ENCODE results near the gene PDYN.

PDYN gene

DNA sequence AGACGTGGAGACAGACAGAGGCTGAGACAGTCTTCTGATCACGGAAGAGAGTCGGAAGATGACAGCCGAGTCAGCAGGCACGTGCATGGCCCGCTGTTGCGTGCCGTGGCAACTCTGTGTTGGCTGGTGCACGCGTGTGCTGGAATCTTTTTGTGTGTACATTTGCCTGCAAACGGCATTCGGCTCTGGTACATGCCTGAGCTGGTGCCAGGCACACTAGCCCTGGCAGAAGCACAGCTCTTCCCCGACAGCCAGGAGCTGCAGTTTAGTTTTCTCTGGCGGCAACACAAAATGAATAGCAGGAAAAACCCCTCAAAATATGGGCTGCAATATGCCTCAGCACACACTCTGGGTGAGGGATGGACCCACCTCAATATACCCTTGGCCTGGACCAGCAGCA lies 769 bp upstream of the PDYN start:
- Histone ChIP-seq H3K36me3 (ENCODE audit: control insufficient read depth, insufficient read depth, low read length, severe bottlenecking) (no peaks in the 10 kb centered on the region), H3K27me3 (replicated peaks; ENCODE audit: control insufficient read depth, insufficient read depth, low read length) (peaks cover 96% of the 10 kb centered on the region), H3K4me3 (ENCODE audit: low read length) (no peak overlapping the region), H3K4me1 (ENCODE audit: control insufficient read depth, insufficient read depth, low read length) (no peaks in the 10 kb centered on the region), H3K9me3 (ENCODE audit: control insufficient read depth, low read length) (no peaks in the 10 kb centered on the region), H3K9ac (ENCODE audit: low read length) (no peak overlapping the region)
- DNase-seq (ENCODE audit: low read depth), result no peak

DNA sequence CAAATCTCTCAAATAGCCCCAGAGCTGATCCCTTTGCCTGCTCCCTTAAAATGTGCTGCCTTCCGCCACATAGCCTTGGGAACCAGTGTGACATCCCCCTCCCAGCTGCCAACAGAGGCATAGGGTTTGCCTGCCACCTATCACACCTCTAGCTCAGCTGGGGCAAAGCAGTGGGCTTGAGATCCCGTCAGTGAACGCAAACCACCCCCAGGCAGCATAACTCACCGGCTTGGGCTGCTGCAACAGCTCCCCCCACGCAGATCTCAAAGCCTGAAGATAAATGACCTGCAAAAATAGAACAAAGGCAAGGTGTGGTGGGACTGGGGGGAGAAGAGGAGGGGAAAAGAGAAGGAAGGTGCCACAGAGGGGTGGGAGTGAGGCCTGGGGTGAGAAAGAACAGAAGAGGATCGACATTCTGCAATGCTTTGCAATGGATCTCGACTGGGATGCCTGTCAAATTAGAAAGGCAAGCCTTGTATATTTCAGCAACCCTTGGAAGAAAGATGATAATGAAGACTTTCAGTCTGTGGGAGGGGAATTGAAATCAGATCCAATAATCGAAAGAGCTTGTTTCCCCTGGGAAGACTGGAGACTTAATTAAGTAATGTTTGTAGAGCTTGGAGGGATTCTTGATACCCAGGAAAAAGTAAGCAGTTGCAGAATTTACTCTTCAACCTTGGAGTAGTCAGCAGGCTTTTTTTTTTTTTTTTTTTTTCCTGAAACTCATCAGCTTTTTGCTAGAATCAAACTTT lies 1.3 kb downstream of the PDYN start:
- H3K27me3 ChIP-seq (replicated peaks; ENCODE audit: control insufficient read depth, insufficient read depth, low read length), result peaks cover 92% of the 10 kb centered on the region

DNA sequence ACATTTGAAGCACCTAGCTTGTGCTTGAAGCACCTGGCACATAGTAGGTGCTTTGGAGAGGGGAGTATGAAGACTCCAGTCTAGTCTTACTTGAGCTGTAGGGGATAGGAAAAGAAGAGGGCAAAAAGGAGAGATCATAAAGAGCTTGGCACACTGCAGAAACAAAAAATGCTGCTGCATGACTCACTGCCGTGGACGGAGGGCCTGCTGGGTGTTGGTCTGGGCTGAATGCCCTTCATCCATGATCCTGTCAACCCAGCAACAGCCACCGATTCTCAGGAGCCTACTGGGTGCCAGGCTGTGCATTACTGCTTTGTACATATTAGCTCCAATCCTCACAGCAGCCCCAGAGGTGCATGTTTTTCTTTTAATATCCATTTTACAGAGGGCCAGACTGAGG lies 6.0 kb downstream of the PDYN start:
- no peak overlapping the region for H3K9ac ChIP-seq (ENCODE audit: low read length)
- H3K36me3 ChIP-seq (ENCODE audit: control insufficient read depth, insufficient read depth, low read length, severe bottlenecking), result no peaks in the 10 kb centered on the region
- peaks cover 81% of the 10 kb centered on the region for H3K27me3 ChIP-seq (replicated peaks; ENCODE audit: control insufficient read depth, insufficient read depth, low read length)
- H3K4me1 ChIP-seq (ENCODE audit: control insufficient read depth, insufficient read depth, low read length), result peaks cover 2% of the 10 kb centered on the region
- H3K4me3 ChIP-seq (ENCODE audit: low read length), result no peak overlapping the region
- no peak for DNase-seq (ENCODE audit: low read depth)
- H3K9me3 ChIP-seq (ENCODE audit: control insufficient read depth, low read length), result no peaks in the 10 kb centered on the region

More for the DNA sequence above, 1.3 kb downstream of the PDYN start:
- Histone ChIP-seq H3K4me1 (ENCODE audit: control insufficient read depth, insufficient read depth, low read length) (peaks cover 2% of the 10 kb centered on the region), H3K36me3 (ENCODE audit: control insufficient read depth, insufficient read depth, low read length, severe bottlenecking) (no peaks in the 10 kb centered on the region), H3K9ac (ENCODE audit: low read length) (no peak overlapping the region), H3K4me3 (ENCODE audit: low read length) (no peak overlapping the region), H3K9me3 (ENCODE audit: control insufficient read depth, low read length) (no peaks in the 10 kb centered on the region)
- no peak for DNase-seq (ENCODE audit: low read depth)

DNA sequence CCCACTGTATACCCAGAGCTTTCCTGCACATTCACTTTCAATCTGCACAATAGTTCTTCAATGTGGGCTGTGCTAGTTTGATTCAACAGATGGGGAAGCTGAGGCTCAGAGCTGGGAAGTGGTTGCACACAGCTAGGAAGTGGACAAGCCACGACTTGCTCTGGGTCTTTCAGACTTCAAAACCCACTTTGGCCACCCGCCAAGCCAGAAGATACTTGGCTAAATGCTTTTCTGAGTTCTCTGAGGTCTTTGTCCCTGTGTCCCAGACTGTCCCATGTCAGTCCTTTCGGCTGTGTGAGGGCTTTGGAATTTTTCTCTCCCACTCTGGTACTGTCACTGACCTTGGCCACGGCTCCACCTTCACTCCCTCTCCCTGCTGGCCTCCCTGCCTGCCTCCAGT lies 10.6 kb downstream of the PDYN start:
- H3K9ac ChIP-seq (ENCODE audit: low read length), result no peak overlapping the region
- peaks cover 70% of the 10 kb centered on the region for H3K27me3 ChIP-seq (replicated peaks; ENCODE audit: control insufficient read depth, insufficient read depth, low read length)
- DNase-seq (ENCODE audit: low read depth), result no peak
- no peaks in the 10 kb centered on the region for H3K36me3 ChIP-seq (ENCODE audit: control insufficient read depth, insufficient read depth, low read length, severe bottlenecking)
- H3K4me1 ChIP-seq (ENCODE audit: control insufficient read depth, insufficient read depth, low read length), result peaks cover 2% of the 10 kb centered on the region
- no peaks in the 10 kb centered on the region for H3K9me3 ChIP-seq (ENCODE audit: control insufficient read depth, low read length)
- no peak overlapping the region for H3K4me3 ChIP-seq (ENCODE audit: low read length)

DNA sequence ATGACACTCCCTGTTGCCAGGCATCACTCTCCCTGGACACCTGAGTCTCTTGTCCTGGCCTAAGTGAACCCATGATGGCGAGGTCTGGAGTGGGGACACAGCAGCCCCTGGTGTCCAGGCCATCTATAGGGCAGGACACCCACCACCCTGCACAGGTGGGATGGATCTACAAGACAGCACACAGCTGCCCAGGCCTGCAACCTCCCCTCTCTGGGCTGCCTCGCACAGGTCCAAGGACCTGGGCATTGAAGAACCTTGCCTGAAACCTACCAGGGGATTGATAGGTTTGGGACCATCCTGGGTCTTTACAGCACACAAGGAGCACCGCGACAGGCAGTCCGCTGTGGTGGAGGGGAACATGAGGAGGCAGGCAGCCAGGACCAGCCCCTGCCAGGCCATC lies 11.2 kb downstream of the PDYN start:
- no peak overlapping the region for H3K4me3 ChIP-seq (ENCODE audit: low read length)
- no peaks in the 10 kb centered on the region for H3K4me1 ChIP-seq (ENCODE audit: control insufficient read depth, insufficient read depth, low read length)
- no peak for DNase-seq (ENCODE audit: low read depth)
- H3K36me3 ChIP-seq (ENCODE audit: control insufficient read depth, insufficient read depth, low read length, severe bottlenecking), result no peaks in the 10 kb centered on the region
- peaks cover 75% of the 10 kb centered on the region for H3K27me3 ChIP-seq (replicated peaks; ENCODE audit: control insufficient read depth, insufficient read depth, low read length)
- H3K9me3 ChIP-seq (ENCODE audit: control insufficient read depth, low read length), result no peaks in the 10 kb centered on the region
- H3K9ac ChIP-seq (ENCODE audit: low read length), result no peak overlapping the region

DNA sequence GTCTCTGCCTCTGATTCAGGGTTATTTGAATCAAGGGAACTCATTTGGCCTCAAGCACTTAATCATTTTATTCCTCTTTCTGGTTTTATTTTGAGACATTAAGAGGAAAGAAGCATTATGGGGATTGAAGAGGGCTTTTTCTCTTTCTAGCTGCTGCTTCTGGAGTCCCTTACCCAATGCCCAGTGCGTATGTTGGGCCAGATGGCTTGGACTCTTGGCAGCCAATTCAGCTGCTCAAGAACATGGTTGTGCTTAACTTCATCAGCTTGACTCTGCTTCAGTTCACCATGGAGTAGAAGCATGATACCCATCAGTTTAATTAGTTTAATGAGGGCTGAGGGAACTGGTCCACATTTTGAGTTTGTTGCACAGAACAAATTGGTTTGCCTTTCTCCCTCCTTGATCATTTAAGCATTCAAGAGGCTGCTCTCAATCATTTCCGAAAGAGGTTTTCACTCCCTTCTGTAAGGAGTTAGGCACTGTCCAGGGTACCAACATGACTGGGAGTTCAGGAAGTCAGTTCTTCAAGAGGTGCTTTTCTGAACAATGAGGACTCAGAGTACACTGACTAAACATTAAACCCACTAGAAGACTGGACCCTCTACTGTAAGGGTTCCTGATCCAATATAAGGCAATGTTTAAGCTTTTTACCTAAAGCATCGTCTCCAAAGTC lies 14.6 kb downstream of the PDYN start:
- no peak for DNase-seq (ENCODE audit: low read depth)
- H3K9ac ChIP-seq (ENCODE audit: low read length), result no peak overlapping the region

DNA sequence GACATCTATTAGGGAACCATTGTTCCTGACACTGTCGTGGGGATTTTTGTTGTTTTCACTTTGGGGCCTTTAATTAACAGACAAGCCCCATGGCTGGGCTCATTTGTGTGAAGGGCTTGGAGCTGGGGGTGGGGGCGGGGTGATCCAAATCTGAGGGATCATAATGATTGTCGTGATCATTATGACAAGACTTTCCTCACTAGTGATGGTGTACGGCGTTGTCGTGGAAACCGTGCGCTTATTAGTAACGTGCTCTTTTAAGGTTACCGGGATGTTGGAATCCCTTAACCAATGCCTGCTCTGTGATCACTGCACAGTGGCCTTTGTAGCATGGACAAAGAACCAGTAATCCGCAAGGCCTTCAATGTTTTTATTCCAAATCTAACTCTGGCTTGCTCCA lies 18.6 kb downstream of the PDYN start:
- Histone ChIP-seq H3K36me3 (ENCODE audit: control insufficient read depth, insufficient read depth, low read length, severe bottlenecking) (no peaks in the 10 kb centered on the region), H3K4me1 (ENCODE audit: control insufficient read depth, insufficient read depth, low read length) (no peaks in the 10 kb centered on the region), H3K4me3 (ENCODE audit: low read length) (no peak overlapping the region), H3K27me3 (replicated peaks; ENCODE audit: control insufficient read depth, insufficient read depth, low read length) (peaks cover 82% of the 10 kb centered on the region), H3K9ac (ENCODE audit: low read length) (no peak overlapping the region), H3K9me3 (ENCODE audit: control insufficient read depth, low read length) (no peaks in the 10 kb centered on the region)
- DNase-seq (ENCODE audit: low read depth), result no peak

More for the DNA sequence above, 14.6 kb downstream of the PDYN start:
- Histone ChIP-seq H3K9me3 (ENCODE audit: control insufficient read depth, low read length) (no peaks in the 10 kb centered on the region), H3K4me3 (ENCODE audit: low read length) (no peak overlapping the region), H3K27me3 (replicated peaks; ENCODE audit: control insufficient read depth, insufficient read depth, low read length) (peaks cover 81% of the 10 kb centered on the region), H3K36me3 (ENCODE audit: control insufficient read depth, insufficient read depth, low read length, severe bottlenecking) (no peaks in the 10 kb centered on the region), H3K4me1 (ENCODE audit: control insufficient read depth, insufficient read depth, low read length) (no peaks in the 10 kb centered on the region)

DNA sequence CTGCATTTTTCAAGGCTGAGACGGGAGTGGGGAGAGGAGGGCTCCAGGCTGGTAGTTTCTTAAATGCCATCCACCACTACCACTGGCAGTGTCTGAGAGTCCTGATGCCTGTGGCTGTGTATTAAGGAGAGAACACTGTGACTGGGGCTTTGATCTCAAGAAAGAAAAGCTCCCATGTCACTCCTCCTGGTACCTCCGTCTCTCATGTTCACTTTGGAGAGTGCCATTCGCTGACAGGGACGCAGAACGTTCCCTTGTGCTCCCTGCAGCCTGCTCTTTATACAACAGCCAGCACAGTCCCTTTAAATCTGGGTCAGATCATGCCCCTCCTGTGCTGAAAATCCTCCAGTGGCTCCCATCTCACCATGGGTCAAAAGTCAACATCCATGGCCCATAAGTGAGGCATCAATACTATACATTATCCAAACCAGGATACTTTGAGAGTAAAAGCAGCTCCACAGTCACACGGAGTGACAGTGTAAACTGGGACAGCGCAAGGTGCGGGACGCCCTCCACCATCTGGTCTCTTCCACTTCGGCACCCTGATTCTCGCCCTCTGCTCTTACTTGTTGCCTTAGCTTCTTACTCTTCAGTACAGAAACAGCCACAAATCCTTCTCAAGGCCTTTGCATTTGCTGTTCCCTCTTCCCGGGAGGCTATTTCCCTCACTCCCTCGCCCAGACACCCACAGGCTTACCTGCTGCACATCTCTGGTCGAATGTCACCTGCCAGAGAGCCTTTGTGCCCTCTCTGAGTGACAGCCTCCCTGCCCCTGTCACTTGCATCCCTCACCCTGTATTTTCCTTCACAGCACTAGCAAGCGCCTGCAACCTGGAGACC lies 20.0 kb downstream of the PDYN start:
- DNase-seq (ENCODE audit: low read depth), result no peak
- Histone ChIP-seq H3K9me3 (ENCODE audit: control insufficient read depth, low read length) (no peaks in the 10 kb centered on the region), H3K27me3 (replicated peaks; ENCODE audit: control insufficient read depth, insufficient read depth, low read length) (peaks cover 77% of the 10 kb centered on the region), H3K4me1 (ENCODE audit: control insufficient read depth, insufficient read depth, low read length) (no peaks in the 10 kb centered on the region), H3K4me3 (ENCODE audit: low read length) (no peak overlapping the region), H3K36me3 (ENCODE audit: control insufficient read depth, insufficient read depth, low read length, severe bottlenecking) (no peaks in the 10 kb centered on the region), H3K9ac (ENCODE audit: low read length) (no peak overlapping the region)

DNA sequence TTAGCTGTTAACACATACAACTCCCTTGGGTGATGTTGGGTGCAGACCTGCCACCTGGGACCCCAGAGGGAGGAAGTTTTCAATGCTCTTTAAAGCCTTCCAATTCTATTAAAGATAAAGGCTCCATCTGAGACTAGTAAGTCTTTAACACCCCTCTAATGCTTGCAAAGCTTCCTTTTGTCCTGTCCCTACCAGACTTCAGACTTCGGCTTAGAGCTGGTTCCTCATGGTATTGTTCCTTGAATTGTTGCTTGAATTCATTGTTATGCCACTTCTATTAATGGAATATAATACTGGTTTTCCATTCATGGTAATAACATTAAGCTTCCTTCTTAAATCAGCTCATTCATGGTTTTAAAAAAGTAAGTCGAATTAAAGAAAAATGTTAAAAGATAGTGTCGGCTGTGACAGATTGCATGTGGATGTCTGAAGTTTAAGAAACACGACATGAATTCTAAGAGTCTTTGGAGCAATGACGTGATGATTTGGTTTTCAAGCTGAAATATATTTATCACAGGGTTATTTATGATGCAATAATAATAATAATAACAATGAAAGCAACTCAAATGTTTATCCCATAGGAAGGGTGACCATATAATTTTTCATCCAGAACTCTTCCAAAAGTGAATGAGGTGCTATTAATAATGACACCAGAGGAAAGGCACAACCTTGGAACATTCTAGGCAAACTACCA lies 21.8 kb downstream of the PDYN start:
- no peak for DNase-seq (ENCODE audit: low read depth)
- Histone ChIP-seq H3K27me3 (replicated peaks; ENCODE audit: control insufficient read depth, insufficient read depth, low read length) (peaks cover 79% of the 10 kb centered on the region), H3K9ac (ENCODE audit: low read length) (no peak overlapping the region), H3K4me3 (ENCODE audit: low read length) (no peak overlapping the region), H3K4me1 (ENCODE audit: control insufficient read depth, insufficient read depth, low read length) (no peaks in the 10 kb centered on the region), H3K36me3 (ENCODE audit: control insufficient read depth, insufficient read depth, low read length, severe bottlenecking) (no peaks in the 10 kb centered on the region), H3K9me3 (ENCODE audit: control insufficient read depth, low read length) (no peaks in the 10 kb centered on the region)

DNA sequence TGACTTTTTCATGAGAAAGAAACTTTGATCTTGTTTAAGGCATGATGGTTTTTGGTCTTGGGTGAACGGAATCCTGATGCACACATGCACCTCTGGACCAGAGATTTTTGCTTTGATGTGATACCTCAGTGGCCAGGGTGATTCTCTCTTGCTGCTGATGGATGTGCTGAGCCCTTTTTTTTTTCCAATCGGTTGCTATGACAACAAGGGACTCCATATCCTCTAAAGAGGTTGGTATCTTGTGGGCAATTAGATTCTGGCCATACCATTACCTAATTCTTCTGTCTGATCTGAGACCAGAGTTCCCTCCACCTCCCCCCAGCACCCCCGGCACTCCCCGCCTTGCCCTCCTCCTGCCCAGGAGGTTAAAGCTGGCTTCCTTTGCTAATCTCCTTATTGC lies 24.9 kb downstream of the PDYN start:
- Histone ChIP-seq H3K36me3 (ENCODE audit: control insufficient read depth, insufficient read depth, low read length, severe bottlenecking) (no peaks in the 10 kb centered on the region), H3K27me3 (replicated peaks; ENCODE audit: control insufficient read depth, insufficient read depth, low read length) (peaks cover 65% of the 10 kb centered on the region), H3K4me3 (ENCODE audit: low read length) (no peak overlapping the region), H3K9ac (ENCODE audit: low read length) (no peak overlapping the region), H3K9me3 (ENCODE audit: control insufficient read depth, low read length) (no peaks in the 10 kb centered on the region), H3K4me1 (ENCODE audit: control insufficient read depth, insufficient read depth, low read length) (peaks cover 3% of the 10 kb centered on the region)
- DNase-seq (ENCODE audit: low read depth), result no peak

Data from adipocyte (in vitro differentiated cells).